GM19372 (cell line): ENCODE measurements around the gene TSSC4.

Experiments
- ATAC-seq: cut with Tn5 transposase; IDR thresholded peaks from one replicate; pipeline ENCODE4 v1.9.1; 2021; ENCODE audit warnings: mild to moderate bottlenecking, low read depth, moderate library complexity; ENCODE audit not compliant: unreplicated experiment

TSSC4 gene

GRCh38 chr11:2396471-2396870 lies 4.1 kb upstream of the TSSC4 start:
- ATAC-seq: no peak

- ATAC-seq: no peak
Measured at GRCh38 chr11:2397005-2397404, 3.5 kb upstream of the TSSC4 start.

GRCh38 chr11:2398664-2399355 lies 1.7 kb upstream of the TSSC4 start:
- ATAC-seq: no peak

- ATAC-seq: no peak
Measured at GRCh38 chr11:2399488-2400068, 972 bp upstream of the TSSC4 start.

- ATAC-seq: no peak
Measured at GRCh38 chr11:2400762-2401435, 349 bp downstream of the TSSC4 start.

- ATAC-seq: no peak
Measured at GRCh38 chr11:2401436-2401984, 960 bp downstream of the TSSC4 start.

- ATAC-seq: no peak
Measured at GRCh38 chr11:2402106-2402505, 1.6 kb downstream of the TSSC4 start.

GRCh38 chr11:2402890-2403645 lies 2.5 kb downstream of the TSSC4 start:
- ATAC-seq: no peak

GRCh38 chr11:2404735-2405196 lies 4.2 kb downstream of the TSSC4 start:
- no peak for ATAC-seq

- no peak for ATAC-seq
Measured at GRCh38 chr11:2406451-2406850, 5.9 kb downstream of the TSSC4 start.

GRCh38 chr11:2406878-2407410 lies 6.4 kb downstream of the TSSC4 start:
- no peak for ATAC-seq

- ATAC-seq: no peak
Measured at GRCh38 chr11:2408671-2409070, 8.1 kb downstream of the TSSC4 start.

GRCh38 chr11:2409126-2409525 lies 8.6 kb downstream of the TSSC4 start:
- no peak for ATAC-seq

- ATAC-seq: no peak
Measured at GRCh38 chr11:2409611-2410468, 9.3 kb downstream of the TSSC4 start.

GRCh38 chr11:2410616-2411015 lies 10.1 kb downstream of the TSSC4 start:
- no peak for ATAC-seq

GRCh38 chr11:2411446-2412305 lies 11.1 kb downstream of the TSSC4 start:
- ATAC-seq: no peak

GRCh38 chr11:2412323-2412722 lies 11.8 kb downstream of the TSSC4 start:
- no peak for ATAC-seq

- ATAC-seq: no peak
Measured at GRCh38 chr11:2413742-2414579, 13.4 kb downstream of the TSSC4 start.
